Measurements from ENCODE around the gene NAALADL2. TPM values are rescaled to one million over a fixed set of nuclear protein-coding genes. Genes with fewer than 3 reads are reported as not detected.

Gene NAALADL2
- total RNA-seq, 4 donors from 2014 or later, result 0.85 to 6.3 (median 1.6) TPM

GRCh38 chr3:175240921-175241320 lies 381.8 kb downstream of the NAALADL2 start:
- no peak overlapping the region for H3K4me3 ChIP-seq
- intact Hi-C loops (cut with DNase I), result no loop called here
- H3K4me1 ChIP-seq, result no peaks in the 10 kb centered on the region
- TF ChIP-seq CTCF (IDR thresholded peaks at IDR 0.05) (no peak), POLR2A (IDR thresholded peaks at IDR 0.05) (no peak)
- 51 to 67% methylated on average over 2 of the region's 2 CpGs for WGBS, 2 donors
- no peaks in the 10 kb centered on the region for H3K27me3 ChIP-seq
- no peak for DNase-seq
- no peak overlapping the region for H3K27ac ChIP-seq
- no peaks in the 10 kb centered on the region for H3K36me3 ChIP-seq
- no peaks in the 10 kb centered on the region for H3K9me3 ChIP-seq

- no peak overlapping the region for H3K27ac ChIP-seq
- H3K9me3 ChIP-seq, result no peaks in the 10 kb centered on the region
- no peak overlapping the region for H3K4me3 ChIP-seq
- no peaks in the 10 kb centered on the region for H3K36me3 ChIP-seq
- intact Hi-C loops (cut with DNase I), result no loop called here
- DNase-seq, result no peak
- H3K4me1 ChIP-seq, result no peaks in the 10 kb centered on the region
- 84 to 95% methylated on average over 2 of the region's 2 CpGs for WGBS, 2 donors
- TF ChIP-seq CTCF (IDR thresholded peaks at IDR 0.05) (no peak), POLR2A (IDR thresholded peaks at IDR 0.05) (no peak)
- H3K27me3 ChIP-seq, result no peaks in the 10 kb centered on the region
These were observed 383.1 kb downstream of the NAALADL2 start for GRCh38 chr3:175242243-175242642.

- H3K4me1 ChIP-seq, result no peaks in the 10 kb centered on the region
- H3K9me3 ChIP-seq, result no peaks in the 10 kb centered on the region
- TF ChIP-seq CTCF (IDR thresholded peaks at IDR 0.05), result no peak
- no peak for TF ChIP-seq POLR2A (IDR thresholded peaks at IDR 0.05)
- intact Hi-C loops (cut with DNase I), result no loop called here
- H3K27me3 ChIP-seq, result no peaks in the 10 kb centered on the region
- no peak overlapping the region for H3K4me3 ChIP-seq
- 38 to 58% methylated on average over 3 of the region's 3 CpGs for WGBS, 2 donors
- H3K27ac ChIP-seq, result no peak overlapping the region
- H3K36me3 ChIP-seq, result no peaks in the 10 kb centered on the region
- DNase-seq, result no peak
These were observed 387.1 kb downstream of the NAALADL2 start for GRCh38 chr3:175246234-175246633.

GRCh38 chr3:175246766-175247165 lies 387.6 kb downstream of the NAALADL2 start:
- no peak overlapping the region for H3K27ac ChIP-seq
- 36 to 54% methylated on average over 1 of the region's 1 CpG for WGBS, 2 donors
- intact Hi-C loops (cut with DNase I), result no loop called here
- no peak for DNase-seq
- no peaks in the 10 kb centered on the region for H3K4me1 ChIP-seq
- no peak for TF ChIP-seq CTCF (IDR thresholded peaks at IDR 0.05)
- no peak for TF ChIP-seq POLR2A (IDR thresholded peaks at IDR 0.05)
- H3K27me3 ChIP-seq, result no peaks in the 10 kb centered on the region
- no peaks in the 10 kb centered on the region for H3K9me3 ChIP-seq
- H3K4me3 ChIP-seq, result no peak overlapping the region
- no peaks in the 10 kb centered on the region for H3K36me3 ChIP-seq

- no peak for DNase-seq
- Histone ChIP-seq H3K36me3 (no peaks in the 10 kb centered on the region), H3K27me3 (no peaks in the 10 kb centered on the region), H3K4me1 (no peaks in the 10 kb centered on the region), H3K4me3 (no peak overlapping the region), H3K27ac (no peak overlapping the region), H3K9me3 (no peaks in the 10 kb centered on the region)
- no peak for TF ChIP-seq POLR2A (IDR thresholded peaks at IDR 0.05)
- TF ChIP-seq CTCF (IDR thresholded peaks at IDR 0.05), result no peak
- intact Hi-C loops (cut with DNase I), result no loop called here
- WGBS, 2 donors, result 93 to 94% methylated on average over 1 of the region's 1 CpG
These were observed 388.5 kb downstream of the NAALADL2 start for GRCh38 chr3:175247629-175248028.
